Caco-2 (cell line): Measurements from ENCODE around the gene SIK2. TPM values are rescaled to one million over a fixed set of nuclear protein-coding genes. Genes with fewer than 3 reads are reported as not detected.
A peak's percentile ranks its signal among the peaks of the same experiment; 100 is the strongest.

Experiments used
- BruUV-seq: library from RNA; stranded (reverse); fragments of 400-500 nt; replicated peaks from 2 replicates; lab custom pipeline; 2021; lab: Mats Ljungman, UMichigan
- CTCF ChIA-PET: fragments of 300-600 bp; sonication (Branson Sonifier 250); formaldehyde crosslinking; loops from one replicate; lab custom pipeline; 2022; ENCODE audit warnings: antibody characterized with exemption; lab: Charles Lee
- POLR2A ChIA-PET: fragments of 300-600 bp; sonication (Branson Sonifier 250); formaldehyde crosslinking; loops from one replicate; lab custom pipeline; 2022; ENCODE audit warnings: antibody characterized with exemption; lab: Charles Lee
- DNase-seq, 2 experiments: peaks; one replicate each; pipeline versions ENCODE4 v3.0.0 to v3.0.0-alpha.2; 2020 to 2022
- H3K27me3 ChIP-seq: replicated peaks from 2 replicates; pipeline ENCODE4 v1.6.0; 2011; ENCODE audit warnings: low read length; ENCODE audit not compliant: control insufficient read depth, insufficient read depth
- H3K36me3 ChIP-seq: 2 replicates; pipeline ENCODE4 v1.5.1; 2011; ENCODE audit warnings: low read length; ENCODE audit not compliant: control insufficient read depth, insufficient read depth
- H3K4me1 ChIP-seq: fragments of 250-450 bp; sonication (Bioruptor Pico); 2 replicates; pipeline ENCODE4 v1.5.1; 2020; ENCODE audit warnings: mild to moderate bottlenecking
- H3K4me3 ChIP-seq: 2 replicates; pipeline ENCODE4 v1.5.1; 2011; ENCODE audit warnings: low read depth, mild to moderate bottlenecking, control low read depth, low read length
- H3K9me3 ChIP-seq: fragments of 250-450 bp; sonication (Bioruptor Pico); 2 replicates; pipeline ENCODE4 v1.5.1; 2020; ENCODE audit warnings: mild to moderate bottlenecking, moderate library complexity
- H3K27ac Mint-ChIP-seq: one replicate; pipeline ENCODE4 v1.8.0; 2022; ENCODE audit warnings: mixed read lengths; ENCODE audit not compliant: unreplicated experiment
- H3K27me3 Mint-ChIP-seq: one replicate; pipeline ENCODE4 v1.8.0; 2022; ENCODE audit warnings: mixed read lengths; ENCODE audit not compliant: insufficient read depth, unreplicated experiment
- H3K36me3 Mint-ChIP-seq: one replicate; pipeline ENCODE4 v1.8.0; 2022; ENCODE audit warnings: mild to moderate bottlenecking, mixed read lengths; ENCODE audit not compliant: insufficient read depth, unreplicated experiment
- H3K4me1 Mint-ChIP-seq: one replicate; pipeline ENCODE4 v1.8.0; 2022; ENCODE audit warnings: low read depth, mixed read lengths; ENCODE audit not compliant: unreplicated experiment
- H3K4me3 Mint-ChIP-seq: one replicate; pipeline ENCODE4 v1.8.0; 2022; ENCODE audit warnings: mild to moderate bottlenecking, moderate library complexity, mixed read lengths; ENCODE audit not compliant: unreplicated experiment
- H3K9me3 Mint-ChIP-seq: one replicate; pipeline ENCODE4 v1.8.0; 2022; ENCODE audit warnings: mixed read lengths; ENCODE audit not compliant: unreplicated experiment
- intact Hi-C: fragments of 100-400 bp; cut with micrococcal nuclease; formaldehyde crosslinking; loops from one replicate; pipeline ENCODE4 v1.10.0; 2022; ENCODE audit not compliant: unreplicated experiment
- total RNA-seq: library from RNA; stranded (reverse); gene quantifications from 2 replicates; pipeline ENCODE4 v1.2.3, GENCODE V29; 2022
- TF ChIP-seq, protein P1 (sequence below), 2 experiments: fragments of 200-600 bp in 1 of 2; IDR thresholded peaks; 1 replicate in 1 of 2; 2 replicates in 1 of 2; pipeline versions ENCODE4 v1.5.1 to v1.8.0; 2011 to 2022; ENCODE audit warnings: antibody characterized with exemption in 1 of 2, control low read depth in 1 of 2, inconsistent platforms in 1 of 2, low read depth in 1 of 2, low read length in 1 of 2, mild to moderate bottlenecking in 1 of 2, moderate library complexity in 1 of 2; ENCODE audit not compliant: insufficient read depth in 1 of 2, severe bottlenecking in 1 of 2, unreplicated experiment in 1 of 2

The SIK2 gene
- total RNA-seq, 1 experiment from 2014 or later, result 40.2 TPM

DNA sequence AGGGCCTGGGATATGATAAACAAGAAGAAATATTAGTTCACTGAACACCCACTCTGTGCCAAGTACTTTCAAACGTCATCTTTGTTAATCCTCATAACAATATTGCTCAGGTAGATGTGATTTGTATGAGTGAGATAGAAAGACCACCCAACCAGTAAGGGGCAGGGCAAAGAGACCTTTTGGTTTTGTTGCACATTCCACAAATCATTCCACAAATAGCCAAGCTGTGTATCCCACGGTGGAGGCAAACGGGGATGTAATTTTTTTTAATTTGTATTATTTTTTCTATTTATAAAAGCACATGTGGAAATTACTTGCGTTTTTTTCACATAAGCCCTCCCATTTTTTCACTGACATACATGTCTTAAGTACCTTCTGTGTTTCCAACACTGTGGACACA, 32.8 kb upstream of the SIK2 start:
- Mint-ChIP-seq H3K9me3 (no peaks in the 10 kb centered on the region), H3K27ac (no peak overlapping the region), H3K36me3 (no peaks in the 10 kb centered on the region), H3K4me1 (peaks cover 24% of the 10 kb centered on the region), H3K4me3 (no peak overlapping the region), H3K27me3 (no peaks in the 10 kb centered on the region)
- ChIA-PET POLR2A (no interaction called here), CTCF (no interaction called here)
- no TSS peak for BruUV-seq
- intact Hi-C loops, result no loop called here
- Histone ChIP-seq H3K9me3 (no peaks in the 10 kb centered on the region), H3K4me3 (no peak overlapping the region), H3K36me3 (no peaks in the 10 kb centered on the region), H3K4me1 (peaks cover 17% of the 10 kb centered on the region), H3K27me3 (no peaks in the 10 kb centered on the region)
- DNase-seq, result no peak
- TF ChIP-seq, protein P1, sequence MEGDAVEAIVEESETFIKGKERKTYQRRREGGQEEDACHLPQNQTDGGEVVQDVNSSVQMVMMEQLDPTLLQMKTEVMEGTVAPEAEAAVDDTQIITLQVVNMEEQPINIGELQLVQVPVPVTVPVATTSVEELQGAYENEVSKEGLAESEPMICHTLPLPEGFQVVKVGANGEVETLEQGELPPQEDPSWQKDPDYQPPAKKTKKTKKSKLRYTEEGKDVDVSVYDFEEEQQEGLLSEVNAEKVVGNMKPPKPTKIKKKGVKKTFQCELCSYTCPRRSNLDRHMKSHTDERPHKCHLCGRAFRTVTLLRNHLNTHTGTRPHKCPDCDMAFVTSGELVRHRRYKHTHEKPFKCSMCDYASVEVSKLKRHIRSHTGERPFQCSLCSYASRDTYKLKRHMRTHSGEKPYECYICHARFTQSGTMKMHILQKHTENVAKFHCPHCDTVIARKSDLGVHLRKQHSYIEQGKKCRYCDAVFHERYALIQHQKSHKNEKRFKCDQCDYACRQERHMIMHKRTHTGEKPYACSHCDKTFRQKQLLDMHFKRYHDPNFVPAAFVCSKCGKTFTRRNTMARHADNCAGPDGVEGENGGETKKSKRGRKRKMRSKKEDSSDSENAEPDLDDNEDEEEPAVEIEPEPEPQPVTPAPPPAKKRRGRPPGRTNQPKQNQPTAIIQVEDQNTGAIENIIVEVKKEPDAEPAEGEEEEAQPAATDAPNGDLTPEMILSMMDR (IDR thresholded peaks at IDR 0.05; ENCODE audit: insufficient read depth in 1 of 2, low read depth in 1 of 2, low read length in 1 of 2, severe bottlenecking in 1 of 2, unreplicated experiment in 1 of 2), result no peak

DNA sequence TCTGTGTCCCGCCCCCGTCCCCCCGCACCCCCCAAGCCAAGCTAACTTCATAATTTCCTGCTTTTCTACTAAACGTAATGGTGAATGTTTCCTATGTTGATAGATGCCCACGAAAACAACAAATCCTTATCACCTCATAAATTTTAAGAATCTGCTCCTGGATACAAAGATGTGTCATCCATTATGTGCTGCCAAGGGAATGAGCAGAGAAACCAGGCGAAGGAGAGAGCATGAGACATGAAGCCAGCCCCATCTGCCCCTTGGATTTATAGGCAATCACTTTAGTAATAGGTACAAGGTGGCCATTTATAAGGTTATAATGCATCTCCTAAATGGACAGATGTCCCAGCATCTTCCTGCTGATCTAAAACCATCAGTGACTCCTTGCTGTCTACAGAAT, 31.5 kb upstream of the SIK2 start:
- Mint-ChIP-seq H3K4me1 (peaks cover 24% of the 10 kb centered on the region), H3K27ac (no peak overlapping the region), H3K9me3 (no peaks in the 10 kb centered on the region), H3K36me3 (no peaks in the 10 kb centered on the region), H3K27me3 (no peaks in the 10 kb centered on the region), H3K4me3 (no peak overlapping the region)
- CTCF ChIA-PET, result no interaction called here
- H3K4me3 ChIP-seq, result no peak overlapping the region
- no peaks in the 10 kb centered on the region for H3K9me3 ChIP-seq
- H3K4me1 ChIP-seq, result peaks cover 17% of the 10 kb centered on the region
- H3K36me3 ChIP-seq, result no peaks in the 10 kb centered on the region
- intact Hi-C loops, result no loop called here
- POLR2A ChIA-PET, result no interaction called here
- TF ChIP-seq, protein P1 (IDR thresholded peaks at IDR 0.05; ENCODE audit: insufficient read depth in 1 of 2, low read depth in 1 of 2, low read length in 1 of 2, severe bottlenecking in 1 of 2, unreplicated experiment in 1 of 2), result no peak
- H3K27me3 ChIP-seq, result no peaks in the 10 kb centered on the region
- no peak for DNase-seq
- BruUV-seq, result no TSS peak

DNA sequence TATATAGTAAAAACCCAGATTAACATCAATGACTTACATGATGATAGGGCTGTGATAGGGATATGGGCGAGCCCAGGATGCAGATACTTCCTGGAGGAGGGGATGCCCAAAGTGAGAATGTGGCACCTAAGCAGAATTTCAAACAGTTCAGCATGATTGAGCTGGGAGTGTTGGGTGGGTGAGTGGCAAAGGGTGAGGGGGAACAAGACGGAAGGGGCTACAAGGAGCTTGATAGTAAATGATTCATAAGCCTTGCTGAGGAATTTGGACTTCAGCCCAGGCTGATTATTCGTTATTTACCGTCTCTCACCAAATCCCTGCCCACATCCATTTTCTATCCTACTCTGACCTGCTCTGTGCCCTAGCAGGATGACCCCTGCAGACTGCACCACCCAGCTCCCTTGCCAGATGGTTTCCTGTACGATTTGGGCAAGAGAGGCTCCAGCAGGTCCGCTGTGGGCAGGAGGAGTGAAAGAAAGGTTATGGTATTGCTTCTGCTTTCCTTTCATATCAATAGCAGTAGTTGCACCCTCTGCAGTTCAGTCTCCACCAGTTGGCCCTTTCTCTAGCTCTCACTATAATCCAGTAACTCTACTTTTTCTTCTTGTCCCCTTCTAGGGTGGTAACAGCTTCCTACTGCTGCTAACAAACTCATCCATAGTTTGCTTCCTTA, 30.3 kb upstream of the SIK2 start:
- no TSS peak for BruUV-seq
- peak in 1 of 2 experiments; percentile 46 for DNase-seq
- Mint-ChIP-seq H3K27ac (peak overlapping the region; percentile 60), H3K9me3 (no peaks in the 10 kb centered on the region), H3K4me1 (peaks cover 24% of the 10 kb centered on the region), H3K4me3 (no peak overlapping the region), H3K27me3 (no peaks in the 10 kb centered on the region), H3K36me3 (no peaks in the 10 kb centered on the region)
- Histone ChIP-seq H3K4me3 (no peak overlapping the region), H3K9me3 (no peaks in the 10 kb centered on the region), H3K4me1 (peaks cover 17% of the 10 kb centered on the region), H3K27me3 (no peaks in the 10 kb centered on the region), H3K36me3 (no peaks in the 10 kb centered on the region)
- TF ChIP-seq, protein P1 (IDR thresholded peaks at IDR 0.05; ENCODE audit: insufficient read depth in 1 of 2, low read depth in 1 of 2, low read length in 1 of 2, severe bottlenecking in 1 of 2, unreplicated experiment in 1 of 2), result no peak
- ChIA-PET CTCF (no interaction called here), POLR2A (no interaction called here)
- intact Hi-C loops, result no loop called here
